ENCODE data around the gene RBMS2.

The RBMS2 gene

DNA sequence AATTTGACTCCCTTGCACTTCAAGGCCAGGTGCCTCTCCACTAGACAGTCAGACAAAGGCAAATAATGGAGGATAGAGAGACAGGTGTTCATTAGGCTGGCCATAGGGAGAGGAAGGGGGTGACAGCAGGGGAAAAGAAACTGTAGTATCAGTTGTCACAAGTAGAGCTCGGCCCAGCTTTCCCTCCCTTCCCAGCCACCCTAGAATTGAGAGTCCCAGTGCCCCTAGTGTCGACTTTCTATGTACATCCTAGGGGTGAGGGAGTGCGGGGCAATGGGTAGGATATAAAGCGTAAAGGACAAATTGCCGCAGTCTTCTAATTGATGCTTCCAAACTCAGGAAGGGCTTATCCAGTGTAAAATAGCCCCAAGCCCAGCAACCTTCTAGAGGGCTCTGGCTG is 69.5 kb downstream of the RBMS2 start:
- FAIRE-seq (no peak), DNase-seq (ENCODE audit: insufficient read length, low spot score) (no peak)
- TF ChIP-seq POLR2A (IDR thresholded peaks at IDR 0.05; ENCODE audit: low read depth, low read length), result no peak

DNA sequence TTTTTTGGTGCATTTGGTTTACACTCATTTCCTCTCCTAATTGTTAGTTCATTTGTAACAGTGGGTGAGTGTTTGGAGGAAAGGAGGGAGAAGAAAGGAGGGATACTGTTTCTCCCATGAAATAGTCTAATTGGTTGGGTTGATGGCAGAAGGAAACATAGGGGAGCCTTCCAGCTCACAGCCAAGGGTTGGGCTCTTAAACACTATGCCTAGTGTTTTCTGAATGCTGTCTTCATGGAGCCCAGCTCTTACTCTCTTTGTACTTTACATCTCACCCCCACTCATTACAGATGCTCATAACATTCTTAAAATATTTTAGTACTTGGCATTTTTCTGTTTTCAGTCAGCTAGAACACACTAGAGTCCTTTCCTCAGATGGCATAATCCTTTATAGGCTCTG is 70.3 kb downstream of the RBMS2 start:
- DNase-seq (ENCODE audit: insufficient read length, low spot score), result no peak
- TF ChIP-seq POLR2A (IDR thresholded peaks at IDR 0.05; ENCODE audit: low read depth, low read length), result no peak
- no peak for FAIRE-seq

DNA sequence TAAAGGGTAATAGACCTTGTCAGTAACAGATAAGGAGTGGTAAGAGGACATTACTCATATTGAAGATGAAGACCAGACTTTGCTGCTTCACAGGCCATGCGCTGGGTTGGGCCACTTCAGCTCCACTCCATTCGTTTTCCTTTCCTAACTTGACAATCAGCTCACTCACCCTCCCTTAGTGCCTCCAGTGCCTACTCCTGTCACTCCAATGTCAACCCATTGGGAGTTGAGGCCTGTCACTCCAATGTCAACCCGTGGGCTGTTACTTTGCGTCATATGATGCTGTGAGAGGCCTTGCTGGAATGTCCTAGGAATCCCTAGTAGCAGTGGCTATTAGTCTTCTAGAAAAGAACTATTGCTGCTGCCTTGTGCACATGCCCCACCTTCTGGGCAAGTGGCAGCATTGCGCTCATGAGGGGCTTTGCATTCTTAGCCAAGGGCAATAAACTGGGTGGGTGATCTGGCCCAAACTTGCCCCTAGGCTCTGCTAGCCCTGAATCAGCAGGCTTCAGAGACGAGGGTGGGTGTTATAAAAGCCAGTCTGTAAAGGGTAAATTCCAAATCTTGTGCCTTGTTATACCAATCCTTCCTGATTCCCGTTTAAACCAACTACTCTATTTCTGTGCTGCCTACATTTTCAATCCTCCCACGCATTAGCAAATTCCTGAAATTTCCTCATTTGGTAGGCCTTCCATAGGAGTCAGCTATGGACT is 72.4 kb downstream of the RBMS2 start:
- TF ChIP-seq POLR2A (IDR thresholded peaks at IDR 0.05; ENCODE audit: low read depth, low read length), result no peak
- FAIRE-seq (no peak), DNase-seq (ENCODE audit: insufficient read length, low spot score) (peak; percentile 73)

DNA sequence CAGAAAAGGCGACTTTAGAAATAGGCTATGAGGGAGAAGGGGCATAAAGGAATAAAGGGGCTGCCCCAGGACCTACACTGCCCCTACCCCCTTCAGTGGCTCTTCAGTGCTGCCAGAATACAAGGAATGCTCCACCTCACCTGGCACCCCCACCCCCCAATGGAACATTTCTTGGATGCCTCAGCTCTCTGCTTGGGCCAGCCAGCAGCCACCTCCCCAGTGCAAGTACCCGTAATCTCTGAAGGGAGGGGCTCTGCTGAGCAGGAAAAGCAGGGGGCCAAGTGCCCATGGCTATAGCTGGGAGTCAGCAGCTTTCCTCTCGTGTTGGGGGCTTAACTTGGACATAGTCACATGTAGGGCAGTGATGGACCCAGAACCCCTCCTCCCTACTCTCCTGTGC is 75.2 kb downstream of the RBMS2 start:
- no peak for TF ChIP-seq POLR2A (IDR thresholded peaks at IDR 0.05; ENCODE audit: low read depth, low read length)
- no peak for DNase-seq (ENCODE audit: insufficient read length, low spot score)
- FAIRE-seq, result no peak

DNA sequence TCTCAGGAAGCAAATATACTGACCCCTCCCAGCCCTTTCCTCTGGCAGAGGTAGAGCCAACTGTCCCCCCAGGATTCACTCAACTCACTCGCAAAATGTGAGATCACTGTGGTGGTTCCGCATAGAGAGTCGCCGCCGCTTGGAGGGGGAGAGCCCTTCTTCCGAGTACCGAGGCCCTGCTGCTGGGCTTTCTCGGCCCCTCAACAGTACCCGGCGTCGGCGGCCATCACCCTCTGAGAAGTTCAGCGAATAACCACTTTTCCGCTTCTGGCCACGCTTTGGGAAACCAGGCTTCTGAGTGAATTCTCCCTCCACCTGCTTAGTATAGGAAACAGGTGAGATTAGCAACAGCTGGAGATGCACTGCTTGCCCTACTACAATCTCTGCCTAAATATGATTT is 77.4 kb downstream of the RBMS2 start:
- no peak for DNase-seq (ENCODE audit: insufficient read length, low spot score)
- TF ChIP-seq POLR2A (IDR thresholded peaks at IDR 0.05; ENCODE audit: low read depth, low read length), result no peak
- no peak for FAIRE-seq

DNA sequence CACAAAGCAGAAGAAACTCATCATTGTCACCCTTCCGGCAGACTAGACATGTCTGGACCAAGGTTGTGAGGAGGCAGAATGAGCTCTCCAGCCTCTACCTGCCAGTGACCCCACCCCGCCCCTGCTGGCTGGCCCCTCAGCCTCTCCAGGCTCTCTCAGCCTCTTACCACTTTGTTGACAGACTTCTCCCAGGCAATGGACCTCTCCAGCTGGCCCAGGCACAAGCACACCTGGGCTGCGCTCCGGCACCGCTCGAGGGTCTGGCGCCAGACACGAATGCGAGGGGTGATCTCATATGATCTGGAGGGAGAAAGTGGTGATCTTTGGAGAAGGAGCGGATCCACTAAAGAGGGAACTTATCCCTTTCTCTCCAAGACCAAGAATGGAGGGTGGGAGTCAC is 78.2 kb downstream of the RBMS2 start:
- no peak for FAIRE-seq
- no peak for TF ChIP-seq POLR2A (IDR thresholded peaks at IDR 0.05; ENCODE audit: low read depth, low read length)
- no peak for DNase-seq (ENCODE audit: insufficient read length, low spot score)

DNA sequence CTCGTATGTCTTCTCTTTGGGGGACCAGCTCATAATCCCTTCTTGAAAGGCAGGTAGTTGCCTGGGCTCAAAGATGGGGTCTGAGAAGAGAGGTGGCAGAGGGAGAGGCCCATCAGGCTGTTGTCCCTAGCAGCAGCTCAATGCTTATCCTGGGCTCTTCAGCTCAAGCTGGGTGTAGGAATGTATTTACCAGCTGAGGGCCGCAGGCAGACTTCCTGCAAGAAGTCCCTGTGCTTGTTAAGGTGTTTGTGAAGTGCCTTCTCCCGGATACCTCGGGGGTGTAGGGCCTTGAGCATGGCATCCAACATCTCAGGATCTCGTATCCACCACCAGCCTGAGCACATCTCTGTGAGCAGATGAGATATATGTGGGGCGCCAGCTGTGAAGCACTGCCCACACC is 79.1 kb downstream of the RBMS2 start:
- DNase-seq (ENCODE audit: insufficient read length, low spot score) (no peak), FAIRE-seq (no peak)
- no peak for TF ChIP-seq POLR2A (IDR thresholded peaks at IDR 0.05; ENCODE audit: low read depth, low read length)

DNA sequence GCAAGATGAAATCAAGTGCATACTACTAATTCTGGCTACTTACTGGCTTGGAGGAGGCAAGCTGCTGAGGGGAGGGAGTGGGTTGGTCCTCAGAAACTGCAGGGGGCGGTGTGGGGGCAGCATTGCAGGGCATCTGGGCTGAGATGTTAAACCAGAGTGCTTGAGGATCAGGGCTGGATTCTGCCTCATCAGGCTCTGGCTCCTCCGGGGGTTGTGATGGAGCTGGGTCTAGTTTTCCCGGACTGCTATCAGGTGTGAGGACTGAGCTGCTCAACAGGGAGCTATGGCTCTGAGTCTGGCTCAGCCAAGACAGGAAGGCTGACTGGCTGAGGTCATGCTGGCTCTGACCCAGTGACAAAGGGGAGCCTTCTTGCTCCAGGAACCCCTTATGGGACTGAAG is 79.9 kb downstream of the RBMS2 start:
- FAIRE-seq, result no peak
- no peak for TF ChIP-seq POLR2A (IDR thresholded peaks at IDR 0.05; ENCODE audit: low read depth, low read length)
- DNase-seq (ENCODE audit: insufficient read length, low spot score), result no peak

DNA sequence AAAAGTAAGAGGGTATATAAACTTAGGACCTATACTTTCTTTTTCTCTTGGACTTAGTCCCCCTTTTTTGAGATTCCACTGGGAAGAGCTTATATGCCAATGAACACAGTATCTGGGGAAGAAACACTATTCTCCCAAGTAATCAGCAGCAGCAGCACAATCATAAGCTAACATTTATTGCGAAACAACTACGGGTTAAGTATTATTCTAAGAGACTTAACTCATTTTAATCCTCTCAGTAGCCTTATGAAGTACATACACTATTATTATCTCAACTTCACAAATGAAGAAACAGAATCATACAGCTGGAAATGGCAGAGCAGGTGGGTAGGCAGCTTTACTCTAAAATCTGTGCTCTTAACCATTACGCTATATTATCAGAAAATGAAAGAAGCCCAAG is 80.6 kb downstream of the RBMS2 start:
- DNase-seq (ENCODE audit: insufficient read length, low spot score) (no peak), FAIRE-seq (no peak)
- TF ChIP-seq POLR2A (IDR thresholded peaks at IDR 0.05; ENCODE audit: low read depth, low read length), result no peak

DNA sequence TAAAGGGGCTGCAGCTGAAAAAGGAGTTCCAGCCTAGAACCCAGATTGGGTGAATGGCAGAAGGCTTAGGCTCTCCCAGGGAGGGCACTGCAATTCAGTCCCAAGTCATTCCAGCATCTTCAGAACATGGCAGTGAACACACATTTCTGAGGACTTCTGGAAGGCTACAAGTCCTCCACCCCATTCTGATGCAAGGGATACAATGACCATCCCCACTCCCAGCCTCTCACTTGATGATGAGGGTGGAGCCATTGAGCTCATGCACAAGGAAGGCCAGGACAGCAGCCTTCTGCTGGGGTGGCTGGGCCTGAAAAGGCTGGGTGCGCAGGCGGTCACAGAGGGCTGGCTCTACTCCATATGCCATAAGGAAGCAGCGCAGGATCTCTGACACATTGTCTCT is 82.7 kb downstream of the RBMS2 start:
- no peak for TF ChIP-seq POLR2A (IDR thresholded peaks at IDR 0.05; ENCODE audit: low read depth, low read length)
- no peak for DNase-seq (ENCODE audit: insufficient read length, low spot score)
- FAIRE-seq, result no peak

DNA sequence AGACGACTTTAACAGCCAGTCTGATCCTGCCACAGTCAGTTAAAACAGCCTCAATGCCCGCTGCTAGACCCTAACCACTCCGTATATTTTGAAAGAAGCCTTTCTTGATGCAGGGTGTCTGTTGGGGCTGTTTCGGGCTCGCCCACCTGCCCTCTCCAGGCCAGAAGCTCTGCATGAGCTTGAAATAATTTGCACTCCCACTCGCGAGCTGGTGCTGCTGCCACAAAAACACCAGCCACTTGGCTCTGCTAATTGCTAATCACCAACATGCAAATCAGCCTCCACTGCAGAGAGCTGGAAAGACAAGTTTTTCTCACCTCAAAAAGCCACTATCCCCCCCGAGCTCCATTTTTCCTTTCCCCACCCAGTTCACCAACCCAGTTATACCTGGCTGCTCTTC is 93.0 kb downstream of the RBMS2 start:
- DNase-seq (ENCODE audit: insufficient read length, low spot score) (no peak), FAIRE-seq (no peak)
- TF ChIP-seq POLR2A (IDR thresholded peaks at IDR 0.05; ENCODE audit: low read depth, low read length), result no peak

DNA sequence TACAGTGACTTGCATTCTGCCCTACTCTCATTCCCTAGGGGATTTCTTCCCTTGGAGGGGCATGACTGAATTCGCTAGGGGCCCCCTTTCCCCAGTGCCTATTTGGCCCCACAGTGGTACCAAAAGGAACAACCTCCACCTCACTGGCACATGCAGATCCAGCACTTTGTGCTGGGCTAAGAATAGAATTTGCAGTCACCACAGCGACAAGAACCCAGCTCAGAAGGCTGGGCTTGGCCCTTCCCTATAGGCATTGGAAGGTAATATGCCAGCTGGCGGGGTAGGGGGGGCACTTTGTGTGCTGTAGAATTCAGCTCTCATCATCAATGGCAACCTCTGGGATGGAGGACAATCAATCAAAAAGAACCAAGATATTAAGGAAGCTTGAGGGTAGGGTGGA is 94.6 kb downstream of the RBMS2 start:
- FAIRE-seq (no peak), DNase-seq (ENCODE audit: insufficient read length, low spot score) (no peak)
- no peak for TF ChIP-seq POLR2A (IDR thresholded peaks at IDR 0.05; ENCODE audit: low read depth, low read length)

DNA sequence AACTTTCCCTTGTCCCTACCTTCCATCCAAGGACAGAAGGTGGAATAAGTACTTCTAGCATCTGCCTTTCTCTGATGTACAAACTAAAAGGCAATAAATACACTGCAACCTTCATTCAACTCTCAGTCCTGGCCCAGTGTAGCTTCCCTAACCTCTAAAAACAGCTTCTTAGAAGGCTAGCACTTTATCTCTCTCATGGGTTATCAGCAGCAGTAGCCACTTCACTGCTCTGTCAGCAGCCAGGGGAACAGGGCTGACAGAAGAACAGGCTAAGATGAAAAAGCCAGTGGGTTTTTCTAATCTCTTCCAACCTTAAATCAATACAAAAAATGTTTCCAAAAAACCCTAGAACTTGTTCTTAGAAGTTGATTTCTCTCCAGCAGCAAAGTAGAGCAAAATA is 95.3 kb downstream of the RBMS2 start:
- DNase-seq (ENCODE audit: insufficient read length, low spot score) (no peak), FAIRE-seq (no peak)
- TF ChIP-seq POLR2A (IDR thresholded peaks at IDR 0.05; ENCODE audit: low read depth, low read length), result no peak

DNA sequence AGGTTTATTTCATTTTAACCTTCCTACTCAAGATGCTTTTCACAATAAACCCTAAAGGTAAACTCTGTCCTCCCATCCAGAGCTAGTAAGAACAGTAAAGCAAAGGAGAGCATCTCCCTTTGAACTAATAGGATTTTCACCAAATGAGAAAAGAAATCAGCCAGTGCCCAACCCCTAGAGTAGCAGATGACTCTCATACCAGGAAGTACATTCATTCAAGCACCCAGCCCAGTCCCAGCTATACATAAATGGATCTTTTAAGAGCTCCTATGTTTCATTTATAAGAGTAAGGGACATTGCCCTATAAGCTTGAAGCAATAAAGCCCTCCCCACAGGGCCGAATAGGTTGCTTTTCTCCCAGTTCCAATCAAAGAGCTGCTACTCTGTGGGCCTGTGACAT is 100.9 kb downstream of the RBMS2 start:
- no peak for DNase-seq (ENCODE audit: insufficient read length, low spot score)
- no peak for TF ChIP-seq POLR2A (IDR thresholded peaks at IDR 0.05; ENCODE audit: low read depth, low read length)
- no peak for FAIRE-seq

DNA sequence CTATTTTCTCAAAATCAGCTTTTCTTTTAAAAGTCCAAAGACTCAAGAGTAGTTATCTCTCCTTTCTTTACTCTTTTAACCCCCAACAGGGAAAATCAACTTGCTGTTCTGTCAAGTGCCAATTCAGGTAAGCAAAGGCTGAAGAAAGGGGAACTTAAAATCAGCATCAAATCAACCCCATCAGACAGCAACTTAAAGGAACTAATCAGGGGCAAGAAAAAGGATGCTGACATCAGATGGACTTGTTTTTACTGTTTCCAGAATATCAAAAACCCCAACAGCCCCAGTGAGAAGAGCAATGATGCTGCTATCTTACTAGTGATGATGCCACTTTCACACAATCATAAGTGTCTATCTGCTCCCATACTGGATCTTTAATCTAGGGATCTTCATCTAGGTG is 105.1 kb downstream of the RBMS2 start:
- no peak for TF ChIP-seq POLR2A (IDR thresholded peaks at IDR 0.05; ENCODE audit: low read depth, low read length)
- DNase-seq (ENCODE audit: insufficient read length, low spot score) (no peak), FAIRE-seq (no peak)
